CD8-positive, alpha-beta memory T cell (primary cell): ENCODE measurements around the gene BMPR2. TPM values are rescaled to one million over a fixed set of nuclear protein-coding genes. Genes with fewer than 3 reads are reported as not detected.
"Not testable (repeated sequence)": the region's sequence is repeated elsewhere in the genome, so short reads cannot be mapped to it uniquely, and the experiment has no call there.

Source experiments
- CTCF ChIA-PET: fragments of 350-600 bp; sonication (Branson Sonifier 250); formaldehyde crosslinking; loops from one replicate; lab custom pipeline; 2021; ENCODE audit warnings: antibody characterized with exemption; lab: Charles Lee
- POLR2A ChIA-PET: fragments of 350-600 bp; sonication (Branson Sonifier 250); formaldehyde crosslinking; loops from one replicate; lab custom pipeline; 2021; ENCODE audit warnings: antibody characterized with exemption; lab: Charles Lee
- DNase-seq, 5 donors: peaks; one replicate each; pipeline versions ENCODE4 v3.0.0 to v3.0.0-alpha.2; 2020 to 2022; ENCODE audit warnings: mixed read lengths in 1 of 5
- H3K27ac ChIP-seq: one replicate; pipeline ENCODE4 v1.7.0; 2013; ENCODE audit warnings: low read depth, mild to moderate bottlenecking, low read length, moderate library complexity
- H3K27me3 ChIP-seq: 2 replicates; pipeline ENCODE4 v1.7.0; 2013; ENCODE audit warnings: low read length, mild to moderate bottlenecking; ENCODE audit not compliant: insufficient read depth, poor library complexity, severe bottlenecking
- H3K36me3 ChIP-seq: 2 replicates; pipeline ENCODE4 v1.7.0; 2013; ENCODE audit warnings: mild to moderate bottlenecking, low read length, moderate library complexity; ENCODE audit not compliant: insufficient read depth
- H3K4me1 ChIP-seq: 2 replicates; pipeline ENCODE4 v1.7.0; 2013; ENCODE audit warnings: mild to moderate bottlenecking, low read length, moderate library complexity; ENCODE audit not compliant: insufficient read depth
- H3K4me3 ChIP-seq: 2 replicates; pipeline ENCODE4 v1.7.0; 2013; ENCODE audit warnings: mild to moderate bottlenecking, low read length
- H3K9me3 ChIP-seq: 2 replicates; pipeline ENCODE4 v1.7.0; 2013; ENCODE audit warnings: mild to moderate bottlenecking, low read length
- H3K27ac Mint-ChIP-seq, 8 donors: one replicate each; pipeline ENCODE4 v1.8.0; 2020 to 2021; ENCODE audit warnings: mixed read lengths in 8 of 8, mild to moderate bottlenecking in 6 of 8, inconsistent platforms in 3 of 8, moderate library complexity in 3 of 8
- H3K27me3 Mint-ChIP-seq, 2 donors: one replicate each; pipeline ENCODE4 v1.8.0; 2020 to 2021; ENCODE audit warnings: mixed read lengths in 2 of 2, mild to moderate bottlenecking in 1 of 2, moderate library complexity in 1 of 2
- H3K36me3 Mint-ChIP-seq, 3 donors: one replicate each; pipeline ENCODE4 v1.8.0; 2020 to 2021; ENCODE audit warnings: mixed read lengths in 3 of 3, inconsistent platforms in 1 of 3, mild to moderate bottlenecking in 1 of 3
- H3K4me1 Mint-ChIP-seq, 3 donors: one replicate each; pipeline ENCODE4 v1.8.0; 2020 to 2021; ENCODE audit warnings: mixed read lengths in 3 of 3, inconsistent platforms in 1 of 3, mild to moderate bottlenecking in 1 of 3
- H3K4me3 Mint-ChIP-seq, 7 donors: one replicate each; pipeline ENCODE4 v1.8.0; 2020 to 2021; ENCODE audit warnings: mixed read lengths in 7 of 7, mild to moderate bottlenecking in 6 of 7, moderate library complexity in 4 of 7, inconsistent platforms in 2 of 7
- H3K9me3 Mint-ChIP-seq, 5 donors: one replicate each; pipeline ENCODE4 v1.8.0; 2020 to 2022; ENCODE audit warnings: mixed read lengths in 5 of 5, mild to moderate bottlenecking in 3 of 5, moderate library complexity in 2 of 5, inconsistent platforms in 1 of 5
- polyA plus RNA-seq: library from polyadenylated mRNA; unstranded; fragments of 300-500 nt; fragmentation: Illumina TruSeq; gene quantifications from one replicate; pipeline ENCODE4 v1.2.3, GENCODE V29; 2021
- total RNA-seq, 2 experiments: library from RNA; stranded (reverse); gene quantifications; one replicate each; pipeline ENCODE4 v1.2.3, GENCODE V29; 2021

Gene BMPR2
- total and polyA plus RNA-seq, 3 experiments from 2014 or later: 3.1 to 9.7 (median 9.7) TPM

- peaks cover 0 to 1% (median 0%) of the 10 kb centered on the region in 3 donors for H3K36me3 Mint-ChIP-seq
- Histone ChIP-seq H3K27me3 (no peaks in the 10 kb centered on the region), H3K27ac (no peak overlapping the region), H3K36me3 (no peaks in the 10 kb centered on the region), H3K4me1 (no peaks in the 10 kb centered on the region), H3K9me3 (no peaks in the 10 kb centered on the region), H3K4me3 (no peak overlapping the region)
- no peaks in the 10 kb centered on the region for H3K27me3 Mint-ChIP-seq
- H3K9me3 Mint-ChIP-seq: no peaks in the 10 kb centered on the region
- no peak overlapping the region for H3K27ac Mint-ChIP-seq
- DNase-seq: no peak
- H3K4me3 Mint-ChIP-seq: no peak overlapping the region
- ChIA-PET CTCF (no interaction called here), POLR2A (no interaction called here)
- H3K4me1 Mint-ChIP-seq: no peaks in the 10 kb centered on the region
Observed at GRCh38 chr2:202346180-202346579, 29.9 kb upstream of the BMPR2 start.

GRCh38 chr2:202353430-202353829 lies 22.7 kb upstream of the BMPR2 start:
- ChIA-PET CTCF (no interaction called here), POLR2A (no interaction called here)
- Mint-ChIP-seq H3K27ac (no peak overlapping the region), H3K27me3 (no peaks in the 10 kb centered on the region), H3K4me1 (no peaks in the 10 kb centered on the region), H3K36me3 (no peaks in the 10 kb centered on the region), H3K4me3 (no peak overlapping the region), H3K9me3 (no peaks in the 10 kb centered on the region)
- no peak for DNase-seq
- H3K4me1 ChIP-seq: no peaks in the 10 kb centered on the region
- H3K27me3 ChIP-seq: no peaks in the 10 kb centered on the region
- H3K27ac ChIP-seq: no peak overlapping the region
- no peaks in the 10 kb centered on the region for H3K36me3 ChIP-seq
- H3K9me3 ChIP-seq: no peaks in the 10 kb centered on the region
- no peak overlapping the region for H3K4me3 ChIP-seq

GRCh38 chr2:202355993-202356505 lies 20.1 kb upstream of the BMPR2 start:
- H3K36me3 Mint-ChIP-seq: peaks cover 0 to 3% (median 0%) of the 10 kb centered on the region in 3 donors
- H3K36me3 ChIP-seq: no peaks in the 10 kb centered on the region
- no peaks in the 10 kb centered on the region for H3K4me1 Mint-ChIP-seq
- ChIA-PET POLR2A (no interaction called here), CTCF (interaction anchor here (0.5 kb wide), 1 partner anchor 1161 kb away, joined by 4 read pairs; no protein-coding TSS in a partner anchor)
- no peaks in the 10 kb centered on the region for H3K27me3 ChIP-seq
- H3K4me1 ChIP-seq: no peaks in the 10 kb centered on the region
- H3K9me3 ChIP-seq: no peaks in the 10 kb centered on the region
- H3K27ac Mint-ChIP-seq: peak overlapping the region in 1 of 8 donors; percentile 0
- H3K4me3 Mint-ChIP-seq: no peak overlapping the region
- H3K4me3 ChIP-seq: no peak overlapping the region
- no peak overlapping the region for H3K27ac ChIP-seq
- no peaks in the 10 kb centered on the region for H3K9me3 Mint-ChIP-seq
- H3K27me3 Mint-ChIP-seq: no peaks in the 10 kb centered on the region
- DNase-seq: no peak

GRCh38 chr2:202358924-202359323 lies 17.2 kb upstream of the BMPR2 start:
- H3K4me1 Mint-ChIP-seq, DNase-seq, H3K36me3 ChIP-seq, H3K9me3 Mint-ChIP-seq, H3K4me1 ChIP-seq, H3K27ac ChIP-seq, H3K27me3 ChIP-seq, H3K4me3 ChIP-seq, H3K27ac Mint-ChIP-seq, H3K27me3 Mint-ChIP-seq, H3K36me3 Mint-ChIP-seq, H3K4me3 Mint-ChIP-seq, POLR2A ChIA-PET, H3K9me3 ChIP-seq, CTCF ChIA-PET: not testable (repeated sequence)

GRCh38 chr2:202360646-202361045 lies 15.5 kb upstream of the BMPR2 start:
- Mint-ChIP-seq H3K9me3 (no peaks in the 10 kb centered on the region), H3K27ac (no peak overlapping the region), H3K27me3 (no peaks in the 10 kb centered on the region), H3K4me1 (no peaks in the 10 kb centered on the region), H3K36me3 (peaks cover 0 to 3% (median 0%) of the 10 kb centered on the region in 3 donors), H3K4me3 (no peak overlapping the region)
- Histone ChIP-seq H3K27ac (no peak overlapping the region), H3K27me3 (no peaks in the 10 kb centered on the region), H3K9me3 (no peaks in the 10 kb centered on the region), H3K4me1 (no peaks in the 10 kb centered on the region), H3K36me3 (no peaks in the 10 kb centered on the region), H3K4me3 (no peak overlapping the region)
- POLR2A ChIA-PET: no interaction called here
- no peak for DNase-seq
- CTCF ChIA-PET: no interaction called here

- H3K36me3 Mint-ChIP-seq: peaks cover 0 to 3% (median 0%) of the 10 kb centered on the region in 3 donors
- Histone ChIP-seq H3K4me1 (no peaks in the 10 kb centered on the region), H3K9me3 (no peaks in the 10 kb centered on the region), H3K27me3 (no peaks in the 10 kb centered on the region), H3K4me3 (no peak overlapping the region), H3K36me3 (no peaks in the 10 kb centered on the region), H3K27ac (no peak overlapping the region)
- no peaks in the 10 kb centered on the region for H3K27me3 Mint-ChIP-seq
- H3K4me1 Mint-ChIP-seq: no peaks in the 10 kb centered on the region
- CTCF ChIA-PET: no interaction called here
- H3K9me3 Mint-ChIP-seq: no peaks in the 10 kb centered on the region
- no peak overlapping the region for H3K4me3 Mint-ChIP-seq
- no peak overlapping the region for H3K27ac Mint-ChIP-seq
- POLR2A ChIA-PET: no interaction called here
- no peak for DNase-seq
Observed at GRCh38 chr2:202361108-202361507, 15.0 kb upstream of the BMPR2 start.

- peak overlapping the region in 6 of 7 donors; percentile 7 to 86 (median 46) for H3K4me3 Mint-ChIP-seq
- no peaks in the 10 kb centered on the region for H3K4me1 ChIP-seq
- peak overlapping the region in 2 of 8 donors; percentile 19 to 64 for H3K27ac Mint-ChIP-seq
- no peak overlapping the region for H3K27ac ChIP-seq
- H3K4me3 ChIP-seq: no peak overlapping the region
- peaks cover 18 to 22% (median 22%) of the 10 kb centered on the region in 3 donors for H3K4me1 Mint-ChIP-seq
- no peaks in the 10 kb centered on the region for H3K9me3 ChIP-seq
- H3K27me3 Mint-ChIP-seq: peaks cover 0 to 3% of the 10 kb centered on the region in 2 donors
- no peaks in the 10 kb centered on the region for H3K36me3 ChIP-seq
- no peaks in the 10 kb centered on the region for H3K9me3 Mint-ChIP-seq
- CTCF ChIA-PET: no interaction called here
- H3K27me3 ChIP-seq: no peaks in the 10 kb centered on the region
- POLR2A ChIA-PET: no interaction called here
- H3K36me3 Mint-ChIP-seq: peaks cover 0 to 20% (median 0%) of the 10 kb centered on the region in 3 donors
- no peak for DNase-seq
Observed at GRCh38 chr2:202373490-202373889, 2.6 kb upstream of the BMPR2 start.

- H3K4me1 ChIP-seq, H3K27me3 Mint-ChIP-seq, H3K27me3 ChIP-seq, H3K9me3 Mint-ChIP-seq, H3K9me3 ChIP-seq, H3K27ac ChIP-seq, H3K36me3 ChIP-seq, DNase-seq, H3K4me3 ChIP-seq, POLR2A ChIA-PET: not testable (repeated sequence)
- Mint-ChIP-seq H3K36me3 (peaks cover 0 to 20% (median 0%) of the 10 kb centered on the region in 3 donors), H3K4me1 (peaks cover 23 to 31% (median 30%) of the 10 kb centered on the region in 3 donors), H3K4me3 (peak overlapping the region in 6 of 7 donors; percentile 97 to 100 (median 98)), H3K27ac (peak overlapping the region in 4 of 8 donors; percentile 36 to 89 (median 56))
- CTCF ChIA-PET: interaction anchor here (0.8 kb wide), 1 partner anchor 24 kb away, joined by 3 read pairs; no protein-coding TSS in a partner anchor
Observed at GRCh38 chr2:202374383-202374782, 1.7 kb upstream of the BMPR2 start.
